GM21786 (cell line): Measurements from ENCODE around the gene ITGA11.

Experiments used
- ATAC-seq: cut with Tn5 transposase; IDR thresholded peaks from one replicate; pipeline ENCODE4 v1.9.1; 2021; ENCODE audit not compliant: unreplicated experiment

Gene ITGA11

GRCh38 chr15:68335251-68335650 is 96.7 kb downstream of the ITGA11 start:
- ATAC-seq, result no peak

- no peak for ATAC-seq
These were observed 97.3 kb downstream of the ITGA11 start for GRCh38 chr15:68334661-68335124.

GRCh38 chr15:68333775-68334470 is 98.0 kb downstream of the ITGA11 start:
- ATAC-seq, result no peak

- no peak for ATAC-seq
These were observed 99.7 kb downstream of the ITGA11 start for GRCh38 chr15:68332266-68332665.

GRCh38 chr15:68330901-68331300 is 101.1 kb downstream of the ITGA11 start:
- no peak for ATAC-seq

GRCh38 chr15:68330416-68330815 is 101.5 kb downstream of the ITGA11 start:
- no peak for ATAC-seq

- no peak for ATAC-seq
These were observed 103.0 kb downstream of the ITGA11 start for GRCh38 chr15:68328964-68329363.

- ATAC-seq, result no peak
These were observed 103.5 kb downstream of the ITGA11 start for GRCh38 chr15:68328443-68328842.

GRCh38 chr15:68326711-68327354 is 105.1 kb downstream of the ITGA11 start:
- ATAC-seq, result no peak

- no peak for ATAC-seq
These were observed 106.2 kb downstream of the ITGA11 start for GRCh38 chr15:68325726-68326125.

GRCh38 chr15:68322796-68323195 is 109.2 kb downstream of the ITGA11 start:
- no peak for ATAC-seq

GRCh38 chr15:68321229-68321628 is 110.7 kb downstream of the ITGA11 start:
- ATAC-seq, result no peak

- ATAC-seq, result no peak
These were observed 112.0 kb downstream of the ITGA11 start for GRCh38 chr15:68319997-68320396.

- no peak for ATAC-seq
These were observed 112.7 kb downstream of the ITGA11 start for GRCh38 chr15:68318931-68319909.

GRCh38 chr15:68318008-68318835 is 113.7 kb downstream of the ITGA11 start:
- ATAC-seq, result no peak

GRCh38 chr15:68317281-68318007 is 114.5 kb downstream of the ITGA11 start:
- no peak for ATAC-seq

- no peak for ATAC-seq
These were observed 115.7 kb downstream of the ITGA11 start for GRCh38 chr15:68316061-68316804.

GRCh38 chr15:68315495-68316031 is 116.4 kb downstream of the ITGA11 start:
- ATAC-seq, result no peak

- ATAC-seq, result no peak
These were observed 116.9 kb downstream of the ITGA11 start for GRCh38 chr15:68315035-68315434.
